Lung (tissue), 12 donors: ENCODE data around the gene LAMA1. TPM values are rescaled to one million over a fixed set of nuclear protein-coding genes. Genes with fewer than 3 reads are reported as not detected.

Experiments
- ATAC-seq: fragments of 200-7000 bp; cut with Tn5 transposase; one replicate; pipeline ENCODE4 v1.9.1; 2020; ENCODE audit warnings: moderate number of reproducible peaks; ENCODE audit not compliant: insufficient read depth, low FRiP score
- DNase-seq, 3 donors: peaks; one replicate each; pipeline ENCODE4 v3.0.0-alpha.2; 2013 to 2017
- H3K27ac ChIP-seq, 2 donors: one replicate each; pipeline ENCODE4 v1.5.1; 2013; ENCODE audit warnings: mild to moderate bottlenecking in 2 of 2, moderate library complexity in 2 of 2, control low read depth in 1 of 2, inconsistent platforms in 1 of 2, low read depth in 1 of 2, low read length in 1 of 2
- H3K27me3 ChIP-seq, 3 donors: one replicate each; pipeline ENCODE4 v1.5.1; 2013; ENCODE audit warnings: low read length in 2 of 3; ENCODE audit not compliant: control insufficient read depth in 3 of 3, insufficient read depth in 3 of 3
- H3K36me3 ChIP-seq, 4 donors: one replicate each; pipeline ENCODE4 v1.5.1; 2013; ENCODE audit warnings: low read length in 4 of 4, mild to moderate bottlenecking in 1 of 4, moderate library complexity in 1 of 4; ENCODE audit not compliant: control insufficient read depth in 4 of 4, insufficient read depth in 4 of 4
- H3K4me1 ChIP-seq, 5 donors: one replicate each; pipeline ENCODE4 v1.5.1; 2013; ENCODE audit warnings: low read length in 5 of 5, mild to moderate bottlenecking in 2 of 5, moderate library complexity in 1 of 5; ENCODE audit not compliant: control insufficient read depth in 5 of 5, insufficient read depth in 5 of 5
- H3K4me3 ChIP-seq: one replicate; pipeline ENCODE4 v1.5.1; 2013; ENCODE audit warnings: mild to moderate bottlenecking, control low read depth, moderate library complexity
- H3K9ac ChIP-seq, 2 donors: one replicate each; pipeline ENCODE4 v1.5.1; 2013; ENCODE audit warnings: low read length in 2 of 2, control low read depth in 1 of 2; ENCODE audit not compliant: insufficient read depth in 1 of 2
- H3K9me3 ChIP-seq, 4 donors: one replicate each; pipeline ENCODE4 v1.5.1; 2013; ENCODE audit warnings: low read length in 3 of 4, mild to moderate bottlenecking in 1 of 4, moderate library complexity in 1 of 4; ENCODE audit not compliant: control insufficient read depth in 4 of 4, insufficient read depth in 3 of 4
- CTCF ChIP-seq: IDR thresholded peaks from 2 replicates; pipeline ENCODE4 v1.5.1; 2012; ENCODE audit warnings: mild to moderate bottlenecking; ENCODE audit errors: control extremely low read depth, extremely low read depth
- WGBS, 2 donors: extraction: QIAGEN DNeasy Blood & Tissue Kit; methylation state at CpG; one replicate each; pipeline ENCODE4 v1.1.7; 2013; 5-methylcytosine and 5-hydroxymethylcytosine counted together
- polyA plus RNA-seq, 2 donors: library from polyadenylated mRNA; stranded (reverse); fragments of 200-250 nt; gene quantifications; one replicate each; pipeline ENCODE4 v1.2.1, GENCODE V29; 2013
- total RNA-seq, 2 donors: library from RNA; depleted of rRNA in 1 of 2; stranded (reverse); fragments of >200 nt in 1 of 2; gene quantifications; one replicate each; pipeline ENCODE4 v1.2.1, GENCODE V29; 2014 to 2021
- donor health status: control.
- donor health status: control.
- donor health status: Bipolar disorder and iron deficiency.
- donor health status: healthy.
- donor health status: DM: yes; HTN: yes; CAD: no.

LAMA1 gene
- total and polyA plus RNA-seq, 4 donors = 0.66 to 2.8 (median 1.7) TPM

DNA sequence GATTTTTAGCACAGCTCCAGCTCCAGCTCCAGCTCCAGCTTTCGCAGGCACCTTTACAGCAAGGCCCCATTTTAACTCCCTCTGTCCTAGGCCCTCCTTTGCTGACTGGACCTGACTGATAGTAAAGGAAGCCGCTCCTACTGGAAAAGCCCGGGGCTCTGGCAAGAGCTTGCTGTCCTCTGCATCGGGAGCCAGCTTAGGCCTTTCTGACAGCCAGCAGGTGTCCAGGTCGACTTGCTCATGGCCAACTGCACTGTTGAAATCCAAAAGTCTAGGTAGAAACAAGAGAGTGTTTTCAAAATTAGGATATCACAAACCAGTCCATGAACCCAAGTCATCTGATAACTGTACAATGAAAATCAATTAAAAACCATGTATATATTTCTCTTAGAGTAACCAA, 161.1 kb downstream of the LAMA1 start:
- ATAC-seq = no peak
- Histone ChIP-seq H3K36me3 (no peaks in the 10 kb centered on the region), H3K27me3 (no peaks in the 10 kb centered on the region), H3K4me1 (no peaks in the 10 kb centered on the region), H3K27ac (no peak overlapping the region), H3K9ac (no peak overlapping the region), H3K4me3 (no peak overlapping the region), H3K9me3 (no peaks in the 10 kb centered on the region)
- 93 to 95% methylated on average over 5 of the region's 5 CpGs for WGBS, 2 donors
- TF ChIP-seq CTCF = no peak
- no peak for DNase-seq

DNA sequence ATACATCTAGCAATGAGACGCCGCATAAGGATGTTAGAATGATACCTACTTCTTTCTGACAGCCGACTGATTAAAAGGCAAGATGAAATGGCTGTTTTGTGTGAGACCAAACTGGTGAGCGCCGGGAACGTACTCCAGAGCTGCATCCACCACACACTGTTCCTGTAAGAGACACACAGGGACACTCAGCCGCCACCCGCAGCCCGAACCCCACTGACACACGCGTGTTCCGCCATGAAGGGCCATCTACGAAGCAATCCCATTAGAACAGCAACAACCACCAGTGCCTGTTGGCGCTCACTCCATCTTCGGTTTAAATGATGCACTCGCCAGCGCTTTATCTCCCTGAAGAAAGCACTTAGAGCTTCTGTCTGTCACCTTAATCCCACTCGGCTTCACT, 162.3 kb downstream of the LAMA1 start:
- DNase-seq = no peak
- no peak for ATAC-seq
- H3K4me3 ChIP-seq = no peak overlapping the region
- H3K27ac ChIP-seq = no peak overlapping the region
- no peak overlapping the region for H3K9ac ChIP-seq
- H3K4me1 ChIP-seq = peaks cover 0 to under 1% (median 0%) of the 10 kb centered on the region in 5 donors
- TF ChIP-seq CTCF = no peak
- H3K36me3 ChIP-seq = no peaks in the 10 kb centered on the region
- H3K9me3 ChIP-seq = no peaks in the 10 kb centered on the region
- H3K27me3 ChIP-seq = no peaks in the 10 kb centered on the region
- WGBS, 2 donors = 95 to 96% methylated on average over 18 of the region's 18 CpGs

GRCh38 chr18:6954501-6954900, 163.1 kb downstream of the LAMA1 start:
- no peak for ATAC-seq

More at GRCh38 chr18:6954501-6954900, 163.1 kb downstream of the LAMA1 start:
- Histone ChIP-seq H3K27me3 (no peaks in the 10 kb centered on the region), H3K9ac (no peak overlapping the region), H3K9me3 (no peaks in the 10 kb centered on the region), H3K4me3 (no peak overlapping the region), H3K4me1 (peaks cover 0 to 8% (median 0%) of the 10 kb centered on the region in 5 donors), H3K27ac (no peak overlapping the region), H3K36me3 (no peaks in the 10 kb centered on the region)
- TF ChIP-seq CTCF = no peak
- DNase-seq = no peak
- WGBS, 2 donors = 90 to 94% methylated on average over 4 of the region's 4 CpGs
